Thoracic aorta (tissue), 2 donors: ENCODE measurements around the gene CBX2. TPM values are rescaled to one million over a fixed set of nuclear protein-coding genes. Genes with fewer than 3 reads are reported as not detected.

Source experiments
- ATAC-seq: fragments of 150-250 bp; one replicate; pipeline ENCODE4 v1.8.0; 2017; ENCODE audit warnings: low read depth; ENCODE audit not compliant: insufficient number of reproducible peaks, low FRiP score
- DNase-seq: peaks from one replicate; pipeline ENCODE4 v3.0.0-alpha.2; 2020; ENCODE audit warnings: low spot score
- H3K27ac ChIP-seq, 2 donors: fragments of 200-600 bp; sonication (generic); 1 replicate in 1 of 2; 2 replicates in 1 of 2; pipeline ENCODE4 v1.5.1; 2016; ENCODE audit warnings: mild to moderate bottlenecking in 2 of 2, moderate library complexity in 2 of 2
- H3K27me3 ChIP-seq: fragments of 200-600 bp; sonication (generic); replicated peaks from 2 replicates; pipeline ENCODE4 v1.6.0; 2016; ENCODE audit warnings: mild to moderate bottlenecking; ENCODE audit not compliant: insufficient read depth
- H3K36me3 ChIP-seq: fragments of 200-600 bp; sonication (generic); one replicate; pipeline ENCODE4 v1.5.1; 2016
- H3K4me1 ChIP-seq, 2 donors: fragments of 200-600 bp; sonication (generic); 1 replicate in 1 of 2; 2 replicates in 1 of 2; pipeline versions ENCODE4 v1.5.1 to v1.6.0; 2016; ENCODE audit warnings: low read depth in 2 of 2, mild to moderate bottlenecking in 1 of 2; ENCODE audit not compliant: control insufficient read depth in 1 of 2
- H3K4me3 ChIP-seq: fragments of 200-600 bp; sonication (generic); 2 replicates; pipeline ENCODE4 v1.5.1; 2016; ENCODE audit warnings: mild to moderate bottlenecking
- H3K9me3 ChIP-seq: fragments of 200-600 bp; sonication (generic); 2 replicates; pipeline ENCODE4 v1.5.1; 2016
- CTCF ChIP-seq: fragments of 200-600 bp; sonication (generic); IDR thresholded peaks from one replicate; pipeline ENCODE4 v1.5.1; 2019; ENCODE audit warnings: antibody characterized with exemption
- total RNA-seq, 2 donors: library from RNA; depleted of rRNA; stranded (reverse); fragments of >200 nt; gene quantifications; one replicate each; pipeline versions ENCODE4 v1.1.0 to v1.2.3, GENCODE V29; 2016

Gene CBX2
- under 1 TPM in 1 of 2 donors, not detected in 1; 0.14 TPM for total RNA-seq

GRCh38 chr17:79777894-79778503, at the start of gene CBX2:
CBX2 (plus strand) TSS chr17:79778148; CDS start chr17:79778236, 88 bp downstream.
- H3K27ac ChIP-seq: no peak within 1 kb of the TSS
- no peaks in the 10 kb centered on the region for H3K36me3 ChIP-seq
- peak within 1 kb of the TSS; percentile 72 for H3K4me3 ChIP-seq
- peaks cover 15% of the 10 kb centered on the region for H3K27me3 ChIP-seq
- DNase-seq: no peak
- no peaks in the 10 kb centered on the region for H3K9me3 ChIP-seq
- no peak for TF ChIP-seq CTCF
- ATAC-seq: peak; percentile 49
- H3K4me1 ChIP-seq: peaks cover 7 to 14% of the 10 kb centered on the region in 2 donors

- peak overlapping the region; percentile 73 for H3K4me3 ChIP-seq
- H3K4me1 ChIP-seq: peaks cover 0 to 9% of the 10 kb centered on the region in 2 donors
- no peak for TF ChIP-seq CTCF
- ATAC-seq: peak; percentile 90
- no peak overlapping the region for H3K27ac ChIP-seq
- no peaks in the 10 kb centered on the region for H3K36me3 ChIP-seq
- DNase-seq: peak; percentile 72
- H3K27me3 ChIP-seq: no peaks in the 10 kb centered on the region
- H3K9me3 ChIP-seq: no peaks in the 10 kb centered on the region
Observed at GRCh38 chr17:79728169-79728907, 49.6 kb upstream of the CBX2 start.

- TF ChIP-seq CTCF: no peak
- H3K27me3 ChIP-seq: no peaks in the 10 kb centered on the region
- H3K9me3 ChIP-seq: no peaks in the 10 kb centered on the region
- no peak overlapping the region for H3K27ac ChIP-seq
- H3K36me3 ChIP-seq: no peaks in the 10 kb centered on the region
- peaks cover 0 to 9% of the 10 kb centered on the region in 2 donors for H3K4me1 ChIP-seq
- DNase-seq: no peak
- ATAC-seq: no peak
- H3K4me3 ChIP-seq: peak overlapping the region; percentile 73
Observed at GRCh38 chr17:79728908-79729471, 49.0 kb upstream of the CBX2 start.

- ATAC-seq (no peak), DNase-seq (no peak)
- Histone ChIP-seq H3K9me3 (no peaks in the 10 kb centered on the region), H3K4me1 (peaks cover 0 to 9% of the 10 kb centered on the region in 2 donors), H3K4me3 (no peak overlapping the region), H3K27ac (no peak overlapping the region), H3K27me3 (no peaks in the 10 kb centered on the region), H3K36me3 (no peaks in the 10 kb centered on the region)
- no peak for TF ChIP-seq CTCF
Observed at GRCh38 chr17:79729761-79730160, 48.2 kb upstream of the CBX2 start.

- no peaks in the 10 kb centered on the region for H3K9me3 ChIP-seq
- no peaks in the 10 kb centered on the region for H3K27me3 ChIP-seq
- peaks cover 0 to 9% of the 10 kb centered on the region in 2 donors for H3K4me1 ChIP-seq
- DNase-seq (no peak), ATAC-seq (no peak)
- H3K36me3 ChIP-seq: no peaks in the 10 kb centered on the region
- H3K27ac ChIP-seq: no peak overlapping the region
- TF ChIP-seq CTCF: no peak
- no peak overlapping the region for H3K4me3 ChIP-seq
Observed at GRCh38 chr17:79730437-79730768, 47.5 kb upstream of the CBX2 start.
